ENCODE measurements around the gene MAP4K4. TPM values are rescaled to one million over a fixed set of nuclear protein-coding genes. Genes with fewer than 3 reads are reported as not detected.

MAP4K4 gene
- polyA plus RNA-seq, 3 donors: 5.3 to 66.9 (median 8.7) TPM

DNA sequence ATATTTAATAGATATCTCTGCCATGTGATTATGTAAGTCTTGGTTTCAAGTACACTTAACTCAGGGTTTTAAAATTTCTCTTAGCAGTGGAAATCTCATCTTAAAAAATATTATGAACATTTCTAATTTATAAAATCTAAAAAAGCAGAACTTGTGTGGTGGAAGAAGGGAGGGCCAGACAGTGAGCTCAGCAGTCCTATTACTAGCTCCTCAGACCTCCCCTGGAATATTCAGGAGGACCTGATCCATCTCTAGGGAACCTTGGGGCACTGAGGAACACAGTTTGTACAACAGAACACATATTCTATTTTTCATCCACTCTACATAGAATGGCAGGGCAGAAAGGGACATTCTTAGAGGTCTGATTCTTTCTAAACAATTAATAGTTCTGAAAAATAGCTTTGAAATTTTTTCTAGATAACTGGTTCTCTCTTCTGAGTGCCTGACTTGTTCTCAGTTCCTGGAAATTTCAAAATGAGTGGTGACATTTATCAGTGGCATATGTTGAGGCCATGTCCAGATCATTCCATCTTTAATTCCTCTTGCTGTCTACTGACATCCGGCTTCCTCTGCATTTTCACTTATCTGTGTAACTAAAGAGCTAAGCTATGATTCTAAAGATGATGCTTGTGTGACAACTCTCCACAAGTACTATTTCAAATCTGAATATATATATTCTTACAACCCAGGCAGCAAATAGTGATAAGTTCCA is 8.2 kb upstream of the MAP4K4 start:
- peaks cover 4 to 11% (median 6%) of the 10 kb centered on the region in 7 donors for H3K9me3 Mint-ChIP-seq
- Histone ChIP-seq H3K27me3 (ENCODE audit: control insufficient read depth in 2 of 2, insufficient read depth in 2 of 2, low read length in 2 of 2) (no peaks in the 10 kb centered on the region), H3K9me3 (replicated peaks in 1 of 2; ENCODE audit: control insufficient read depth in 1 of 2, insufficient read depth in 1 of 2, low read length in 2 of 2) (no peaks in the 10 kb centered on the region), H4K20me1 (ENCODE audit: insufficient read depth, low read length) (no peaks in the 10 kb centered on the region), H3K36me3 (replicated peaks in 1 of 2; ENCODE audit: control insufficient read depth in 1 of 2, insufficient read depth in 2 of 2, low read length in 2 of 2) (no peaks in the 10 kb centered on the region), H2AFZ (ENCODE audit: insufficient read depth, low read depth, low read length, poor library complexity, severe bottlenecking) (no peak overlapping the region), H3K79me2 (ENCODE audit: insufficient read depth, low read length) (no peaks in the 10 kb centered on the region), H3K4me3 (replicated peaks in 1 of 3; ENCODE audit: low read depth in 2 of 3, low read length in 3 of 3) (no peak overlapping the region), H3K4me2 (replicated peaks; ENCODE audit: extremely low read depth, low read length, poor library complexity, severe bottlenecking) (no peak overlapping the region), H3K9ac (ENCODE audit: insufficient read depth, low read length, poor library complexity, severe bottlenecking) (no peak overlapping the region), H3K4me1 (ENCODE audit: control insufficient read depth in 1 of 2, insufficient read depth in 2 of 2, low read length in 2 of 2) (peaks cover 17 to 18% of the 10 kb centered on the region in 2 donors), H3K27ac (ENCODE audit: low read depth in 1 of 2, low read length in 2 of 2) (no peak overlapping the region)
- intact Hi-C loops (cut with micrococcal nuclease): no loop called here
- DNase-seq: peak in 1 of 3 donors; percentile 13
- H3K4me3 Mint-ChIP-seq: no peak overlapping the region
- no peak for TF ChIP-seq CTCF (IDR thresholded peaks at IDR 0.05)
- peak overlapping the region in 1 of 7 donors; percentile 60 for H3K27ac Mint-ChIP-seq
- WGBS (ENCODE audit: insufficient coverage): no CpG with 5 or more reads among the region's 1 CpG
- peaks cover 31% of the 10 kb centered on the region for H3K4me1 Mint-ChIP-seq
- peaks cover 0 to 7% (median 4%) of the 10 kb centered on the region in 3 donors for H3K27me3 Mint-ChIP-seq (ENCODE audit: low read depth in 3 of 3)
- H3K36me3 Mint-ChIP-seq: peaks cover 0 to 1% of the 10 kb centered on the region in 2 donors

- Histone ChIP-seq H3K4me2 (replicated peaks; ENCODE audit: extremely low read depth, low read length, poor library complexity, severe bottlenecking) (no peak overlapping the region), H3K79me2 (ENCODE audit: insufficient read depth, low read length) (no peaks in the 10 kb centered on the region), H3K27ac (ENCODE audit: low read depth in 1 of 2, low read length in 2 of 2) (no peak overlapping the region), H3K9me3 (replicated peaks in 1 of 2; ENCODE audit: control insufficient read depth in 1 of 2, insufficient read depth in 1 of 2, low read length in 2 of 2) (no peaks in the 10 kb centered on the region), H3K36me3 (replicated peaks in 1 of 2; ENCODE audit: control insufficient read depth in 1 of 2, insufficient read depth in 2 of 2, low read length in 2 of 2) (no peaks in the 10 kb centered on the region), H3K4me1 (ENCODE audit: control insufficient read depth in 1 of 2, insufficient read depth in 2 of 2, low read length in 2 of 2) (peaks cover 17 to 18% of the 10 kb centered on the region in 2 donors), H3K9ac (ENCODE audit: insufficient read depth, low read length, poor library complexity, severe bottlenecking) (no peak overlapping the region), H4K20me1 (ENCODE audit: insufficient read depth, low read length) (no peaks in the 10 kb centered on the region), H2AFZ (ENCODE audit: insufficient read depth, low read depth, low read length, poor library complexity, severe bottlenecking) (no peak overlapping the region), H3K4me3 (replicated peaks in 1 of 3; ENCODE audit: low read depth in 2 of 3, low read length in 3 of 3) (no peak overlapping the region), H3K27me3 (ENCODE audit: control insufficient read depth in 2 of 2, insufficient read depth in 2 of 2, low read length in 2 of 2) (no peaks in the 10 kb centered on the region)
- no peak for TF ChIP-seq CTCF (IDR thresholded peaks at IDR 0.05)
- no peak overlapping the region for H3K27ac Mint-ChIP-seq
- peaks cover 4 to 17% (median 9%) of the 10 kb centered on the region in 7 donors for H3K9me3 Mint-ChIP-seq
- no peak for DNase-seq
- no CpG with 5 or more reads among the region's 2 CpGs for WGBS (ENCODE audit: insufficient coverage)
- H3K4me1 Mint-ChIP-seq: peaks cover 31% of the 10 kb centered on the region
- H3K27me3 Mint-ChIP-seq (ENCODE audit: low read depth in 3 of 3): peaks cover 0 to 8% (median 3%) of the 10 kb centered on the region in 3 donors
- peak overlapping the region in 1 of 2 donors; percentile 4 for H3K4me3 Mint-ChIP-seq
- peaks cover 0 to 1% of the 10 kb centered on the region in 2 donors for H3K36me3 Mint-ChIP-seq
- intact Hi-C loops (cut with micrococcal nuclease): loop anchor here in 1 of 2 donors (10.0 kb wide), 3 partner anchors 66 to 266 kb away; no protein-coding TSS in a partner anchor
Observed at GRCh38 chr2:101690547-101691152, 6.9 kb upstream of the MAP4K4 start.
